GM04503 (cell line): Measurements from ENCODE around the gene AKR1B15.
"Not testable (repeated sequence)": the region's sequence is repeated elsewhere in the genome, so short reads cannot be mapped to it uniquely, and the experiment has no call there.

Experiments
- DNase-seq: peaks from one replicate; pipeline ENCODE4 v3.0.0-alpha.2; 2012; ENCODE audit warnings: low read depth

AKR1B15 gene

DNA sequence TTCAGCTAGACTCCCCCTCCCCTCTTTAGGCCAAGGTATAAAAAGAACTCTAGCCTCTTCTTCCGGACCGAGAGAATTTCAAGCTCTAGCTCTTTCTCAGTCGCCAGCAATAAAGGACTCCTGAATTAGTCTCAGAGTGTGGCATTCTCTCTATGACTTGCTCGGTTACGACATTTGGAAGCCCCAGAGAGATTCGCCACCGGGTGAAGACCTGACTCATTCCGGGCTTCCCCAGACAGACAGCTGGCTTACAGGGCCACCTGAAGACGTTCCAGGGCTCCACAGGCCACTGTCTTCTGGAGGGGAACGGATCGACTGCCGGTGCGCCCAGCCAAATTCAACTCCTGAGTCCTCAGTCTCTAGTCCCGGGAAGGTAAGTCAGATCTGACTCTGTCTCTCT, at the start of gene AKR1B15:
Gene AKR1B15, plus strand, starts transcription at position 234 of the 400 bp plus-strand sequence. CDS start 15,510 bp downstream, outside the sequence.
- no peak for DNase-seq

GRCh38 chr7:134500406-134500805, 48.5 kb upstream of the AKR1B15 start:
- DNase-seq, result no peak

DNA sequence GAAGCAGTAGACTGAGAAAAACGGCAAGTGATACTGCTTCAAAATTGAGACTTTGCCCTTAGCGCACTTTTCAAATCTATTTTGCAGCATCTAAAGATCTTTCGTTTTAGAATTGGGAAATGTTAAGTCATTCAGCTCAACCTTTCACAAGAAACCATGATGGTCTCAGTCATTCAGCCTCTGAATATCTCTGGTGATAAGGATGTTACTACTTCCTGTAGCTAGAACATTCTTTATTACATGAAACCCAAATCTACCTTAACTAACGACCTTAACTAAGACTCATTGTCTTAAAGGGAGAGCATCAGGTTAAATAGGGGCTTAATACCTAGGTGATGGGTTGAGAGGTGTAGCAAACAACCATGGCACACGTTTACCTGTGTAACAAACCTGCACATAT, 47.9 kb upstream of the AKR1B15 start:
- no peak for DNase-seq

GRCh38 chr7:134502463-134503371, 46.2 kb upstream of the AKR1B15 start:
- DNase-seq, result no peak

GRCh38 chr7:134504660-134505164, 44.2 kb upstream of the AKR1B15 start:
- DNase-seq, result no peak

DNA sequence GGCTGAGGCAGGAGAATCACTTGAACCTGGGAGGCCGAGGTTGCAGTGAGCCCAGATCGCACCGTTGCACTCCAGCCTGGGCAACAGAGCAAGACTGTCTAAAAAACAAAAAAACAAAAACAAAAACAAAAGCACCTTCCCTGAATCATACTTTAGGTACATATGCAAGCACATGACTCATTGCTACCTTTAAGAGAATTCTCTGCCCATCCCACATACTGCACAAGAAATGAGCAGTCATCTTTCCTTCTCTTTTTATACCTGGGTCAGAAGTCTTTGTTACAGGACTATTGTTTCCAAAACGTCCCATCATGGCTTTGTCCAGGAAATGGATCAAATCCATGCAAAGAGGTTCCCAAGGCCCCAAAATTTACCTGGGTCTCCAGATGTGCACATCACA, 43.1 kb upstream of the AKR1B15 start:
- no peak for DNase-seq

- DNase-seq, result no peak
Measured at GRCh38 chr7:134509010-134509409, 39.9 kb upstream of the AKR1B15 start.

- DNase-seq, result no peak
Measured at GRCh38 chr7:134510646-134511045, 38.3 kb upstream of the AKR1B15 start.

- DNase-seq, result no peak
Measured at GRCh38 chr7:134512271-134512670, 36.6 kb upstream of the AKR1B15 start.

DNA sequence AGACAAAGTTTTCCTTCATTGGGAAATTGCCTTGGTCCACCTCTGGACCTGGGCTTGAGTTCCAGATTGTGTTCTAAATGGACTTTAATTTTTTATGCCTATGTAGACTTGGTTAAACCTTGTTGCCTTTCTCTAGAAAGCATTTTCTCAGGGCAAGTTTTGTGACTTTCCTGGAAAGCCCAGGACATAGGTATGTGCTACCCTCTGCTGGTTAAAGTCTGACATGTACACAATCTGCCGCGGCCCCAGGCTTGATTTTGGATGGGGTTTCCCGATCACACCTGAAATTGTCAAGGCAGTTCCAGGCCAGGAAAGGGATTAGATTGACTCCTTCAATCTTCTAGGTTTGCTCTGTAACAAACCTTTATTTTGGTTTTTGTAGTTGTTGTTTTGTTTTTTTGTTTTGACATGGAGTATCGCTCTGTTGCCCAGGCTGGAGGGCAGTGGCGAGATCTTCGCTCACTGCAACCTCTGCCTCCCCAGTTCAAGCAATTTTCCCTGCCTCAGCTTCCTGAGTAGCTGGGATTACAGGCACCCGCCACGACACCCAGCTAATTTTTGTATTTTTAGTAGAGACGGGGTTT, 35.6 kb upstream of the AKR1B15 start:
- DNase-seq, result no peak

GRCh38 chr7:134514106-134514505, 34.8 kb upstream of the AKR1B15 start:
- DNase-seq, result no peak

DNA sequence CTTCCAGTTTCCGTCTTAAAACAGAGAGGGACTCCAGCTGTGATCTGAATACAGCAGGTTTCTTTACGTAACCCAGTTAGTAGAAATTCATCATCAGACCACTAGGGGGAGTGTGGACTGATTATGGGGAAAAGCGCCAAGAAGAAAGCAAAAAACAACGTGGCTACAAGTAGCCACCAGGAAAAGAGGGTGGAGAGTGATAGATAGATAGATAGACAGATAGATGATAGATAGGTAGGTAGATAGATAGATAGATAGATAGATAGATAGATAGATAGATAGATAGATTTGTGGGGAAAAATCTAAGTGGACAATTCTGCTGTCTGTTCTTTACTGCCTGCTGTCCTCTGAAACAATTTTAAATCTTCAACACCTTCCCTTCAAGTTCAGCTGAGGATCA, 34.2 kb upstream of the AKR1B15 start:
- DNase-seq, result no peak

GRCh38 chr7:134515569-134516468, 33.1 kb upstream of the AKR1B15 start:
- peak; percentile 85 for DNase-seq

DNA sequence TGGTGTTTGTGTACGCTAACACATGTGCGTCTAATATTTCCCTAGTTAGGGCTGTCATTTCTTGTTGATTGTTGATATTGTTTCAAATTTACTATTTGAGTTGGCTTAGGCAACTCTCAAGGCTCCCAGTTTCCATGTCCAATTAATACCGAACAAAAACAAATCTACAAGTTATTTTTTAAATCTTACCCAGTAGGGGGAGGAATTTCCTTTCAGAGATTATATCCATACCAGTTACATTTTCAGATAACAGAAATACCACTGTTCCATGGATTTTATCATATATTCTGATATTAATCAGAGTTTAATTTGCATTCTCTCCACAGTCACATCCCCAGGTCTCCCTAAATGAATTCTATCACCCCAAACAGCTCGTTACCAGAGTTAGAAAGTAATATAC, 28.8 kb upstream of the AKR1B15 start:
- DNase-seq, result no peak

GRCh38 chr7:134522601-134523000, 26.3 kb upstream of the AKR1B15 start:
- no peak for DNase-seq

- DNase-seq, result not testable (repeated sequence)
Measured at GRCh38 chr7:134525449-134525848, 23.5 kb upstream of the AKR1B15 start.

GRCh38 chr7:134526552-134527248, 22.2 kb upstream of the AKR1B15 start:
- DNase-seq, result not testable (repeated sequence)

DNA sequence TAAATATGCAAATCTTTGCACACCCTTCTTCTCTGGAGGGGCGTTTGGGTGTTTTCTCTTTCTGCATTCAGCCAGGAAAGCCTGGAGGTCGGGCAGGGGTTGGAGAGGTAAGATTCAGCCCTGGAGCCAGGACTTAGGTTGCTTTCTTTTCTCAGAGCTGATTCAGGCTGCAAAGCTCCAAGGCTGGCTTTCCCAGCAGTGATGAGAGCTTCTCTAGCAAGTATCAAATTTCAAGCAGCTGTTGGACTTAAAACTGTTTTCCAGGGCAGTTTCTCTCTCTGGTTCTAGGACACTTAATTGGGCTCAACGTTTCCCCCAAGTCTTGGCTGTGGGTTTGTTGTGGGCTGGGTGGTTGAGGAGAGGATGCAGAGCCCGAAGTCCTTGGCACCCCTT, 20.9 kb upstream of the AKR1B15 start:
- no peak for DNase-seq

GRCh38 chr7:134528749-134529148, 20.2 kb upstream of the AKR1B15 start:
- no peak for DNase-seq

GRCh38 chr7:134530460-134530859, 18.4 kb upstream of the AKR1B15 start:
- DNase-seq, result no peak

DNA sequence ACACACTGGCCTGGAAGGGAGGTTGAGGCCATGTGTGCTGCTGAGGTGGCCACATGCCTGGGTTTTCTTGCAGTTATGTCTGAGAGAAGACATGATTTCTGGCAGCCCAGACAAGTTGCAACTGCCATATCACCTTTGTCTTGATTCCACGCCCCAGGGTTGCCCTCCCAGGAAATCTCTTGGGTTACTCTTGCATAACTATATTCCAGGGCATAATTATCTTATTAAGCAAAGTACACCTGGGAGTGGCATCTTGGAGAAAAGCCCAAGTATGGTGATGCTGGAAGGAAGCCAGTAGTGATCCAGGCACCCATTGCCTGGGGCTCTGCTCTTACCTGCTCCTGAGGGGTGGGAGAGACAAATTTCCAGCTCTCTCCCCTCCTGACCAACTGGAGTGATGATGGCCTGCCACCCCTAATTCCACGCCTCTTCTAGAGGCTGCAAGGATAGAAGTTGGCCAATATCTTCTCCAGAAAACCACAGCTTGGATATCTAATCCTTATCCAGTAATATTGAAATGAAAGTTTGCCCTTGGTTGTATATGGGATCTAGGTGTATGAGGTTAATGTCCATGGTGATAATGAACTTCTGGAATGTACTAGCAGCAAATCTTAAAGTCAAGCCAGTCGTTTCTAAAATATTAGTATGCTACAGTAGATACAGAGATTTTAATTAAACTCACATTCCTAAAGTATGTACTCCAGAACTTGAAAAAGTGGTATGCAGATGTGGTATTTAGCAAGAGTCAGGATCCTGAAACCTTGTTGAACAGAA, 16.5 kb upstream of the AKR1B15 start:
- DNase-seq, result no peak
